Vagina (tissue), 2 donors: Measurements from ENCODE around the gene ACOT11.

Experiments
- POLR2AphosphoS5 ChIP-seq, 2 donors: sonication (generic); formaldehyde crosslinking; IDR thresholded peaks; one replicate each; pipeline ENCODE4 v1.9.0; 2017; ENCODE audit warnings: antibody characterized with exemption in 2 of 2, mild to moderate bottlenecking in 2 of 2, low read depth in 1 of 2; ENCODE audit not compliant: insufficient read depth in 1 of 2
- TF ChIP-seq, protein P1 (sequence below), 3 experiments: fragments of 450-650 bp in 2 of 3; fragments of 200-600 bp in 1 of 3; sonication (generic) in 1 of 3; IDR thresholded peaks; one replicate each; pipeline ENCODE4 v1.5.1; 2017 to 2019; ENCODE audit warnings: antibody characterized with exemption in 3 of 3, mild to moderate bottlenecking in 2 of 3, moderate library complexity in 2 of 3

DNA sequence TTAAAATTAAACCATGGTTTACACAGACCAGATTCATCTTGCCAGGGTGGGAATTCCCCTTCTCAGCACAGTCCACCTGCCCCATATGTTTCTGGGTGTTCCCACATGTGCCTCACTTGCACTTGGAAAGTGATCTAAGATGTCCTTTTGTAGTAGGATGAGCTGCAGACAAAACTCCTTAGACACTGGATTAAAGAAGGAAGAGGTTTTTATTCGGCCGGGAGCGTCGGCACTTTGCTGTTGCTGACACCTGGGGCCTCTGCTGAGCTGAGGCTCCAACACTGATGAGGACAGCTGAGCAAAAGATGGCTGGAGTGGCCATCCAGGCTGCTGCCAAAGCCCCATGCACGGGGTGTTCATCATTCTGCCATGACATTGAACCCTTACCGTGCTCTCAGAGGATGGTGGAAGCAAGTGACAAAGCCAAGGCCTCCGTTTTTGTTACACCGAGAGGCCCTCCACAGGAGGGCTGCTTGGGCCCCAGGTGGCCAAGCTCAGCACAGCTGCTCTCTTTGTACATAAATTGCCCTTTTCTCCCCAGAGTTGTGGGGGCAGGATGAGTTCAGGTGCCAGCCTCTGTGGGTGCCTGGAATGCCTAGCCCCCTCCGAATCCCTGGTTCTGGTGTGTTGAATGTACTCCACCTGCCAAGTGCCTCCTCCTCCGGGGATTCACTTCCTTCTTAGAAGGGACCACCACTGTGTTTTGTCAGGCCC, 7.3 kb upstream of the ACOT11 start:
- TF ChIP-seq, protein P1, sequence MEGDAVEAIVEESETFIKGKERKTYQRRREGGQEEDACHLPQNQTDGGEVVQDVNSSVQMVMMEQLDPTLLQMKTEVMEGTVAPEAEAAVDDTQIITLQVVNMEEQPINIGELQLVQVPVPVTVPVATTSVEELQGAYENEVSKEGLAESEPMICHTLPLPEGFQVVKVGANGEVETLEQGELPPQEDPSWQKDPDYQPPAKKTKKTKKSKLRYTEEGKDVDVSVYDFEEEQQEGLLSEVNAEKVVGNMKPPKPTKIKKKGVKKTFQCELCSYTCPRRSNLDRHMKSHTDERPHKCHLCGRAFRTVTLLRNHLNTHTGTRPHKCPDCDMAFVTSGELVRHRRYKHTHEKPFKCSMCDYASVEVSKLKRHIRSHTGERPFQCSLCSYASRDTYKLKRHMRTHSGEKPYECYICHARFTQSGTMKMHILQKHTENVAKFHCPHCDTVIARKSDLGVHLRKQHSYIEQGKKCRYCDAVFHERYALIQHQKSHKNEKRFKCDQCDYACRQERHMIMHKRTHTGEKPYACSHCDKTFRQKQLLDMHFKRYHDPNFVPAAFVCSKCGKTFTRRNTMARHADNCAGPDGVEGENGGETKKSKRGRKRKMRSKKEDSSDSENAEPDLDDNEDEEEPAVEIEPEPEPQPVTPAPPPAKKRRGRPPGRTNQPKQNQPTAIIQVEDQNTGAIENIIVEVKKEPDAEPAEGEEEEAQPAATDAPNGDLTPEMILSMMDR (IDR thresholded peaks at IDR 0.05): no peak
- no peak for TF ChIP-seq POLR2AphosphoS5 (IDR thresholded peaks at IDR 0.05; ENCODE audit: insufficient read depth in 1 of 2, low read depth in 1 of 2)
